HG03558 (cell line): ENCODE measurements around the gene TIE1.

Source experiments
- ATAC-seq: cut with Tn5 transposase; IDR thresholded peaks from one replicate; pipeline ENCODE4 v1.9.1; 2021; ENCODE audit warnings: moderate number of reproducible peaks; ENCODE audit not compliant: unreplicated experiment; ENCODE audit errors: extremely low read depth

The TIE1 gene

DNA sequence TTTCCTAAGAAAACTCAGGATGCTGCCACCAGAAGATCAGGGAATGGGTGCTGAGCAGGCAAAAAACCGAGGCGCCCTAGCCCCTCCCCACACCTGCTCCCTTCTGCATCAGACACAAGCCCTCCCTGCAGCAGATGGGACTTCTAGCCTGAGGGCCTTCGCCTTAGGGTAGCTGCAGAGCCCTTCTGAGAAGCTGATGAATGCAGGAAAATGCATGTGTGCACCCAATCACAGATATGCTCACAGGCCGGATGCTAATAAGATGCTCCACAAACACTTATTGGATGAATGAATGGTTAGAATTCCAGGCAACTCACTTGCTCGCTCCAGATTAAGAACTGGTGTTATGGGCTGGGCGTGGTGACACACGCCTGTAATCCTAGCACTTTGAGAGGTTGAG is 8.6 kb upstream of the TIE1 start:
- no peak for ATAC-seq

DNA sequence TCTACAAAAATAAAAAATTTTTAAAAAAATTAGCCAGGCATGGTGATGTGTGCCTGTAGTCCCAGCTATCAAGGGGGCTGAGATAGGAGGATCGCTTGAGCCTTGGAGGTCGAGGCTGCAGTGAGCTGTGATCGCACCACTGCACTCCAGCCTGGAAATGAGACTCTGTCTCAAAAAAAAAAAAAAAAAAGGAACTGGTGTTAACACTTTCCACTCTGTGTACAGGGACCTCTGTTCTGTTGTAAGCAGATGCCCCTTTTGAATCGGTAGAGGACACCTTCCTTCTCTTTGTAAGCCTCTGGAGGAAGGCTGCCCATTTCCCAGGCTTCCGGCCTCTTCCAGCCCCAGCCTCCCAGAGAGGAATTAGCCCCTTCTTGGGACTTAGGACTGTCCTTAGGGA is 8.1 kb upstream of the TIE1 start:
- no peak for ATAC-seq

DNA sequence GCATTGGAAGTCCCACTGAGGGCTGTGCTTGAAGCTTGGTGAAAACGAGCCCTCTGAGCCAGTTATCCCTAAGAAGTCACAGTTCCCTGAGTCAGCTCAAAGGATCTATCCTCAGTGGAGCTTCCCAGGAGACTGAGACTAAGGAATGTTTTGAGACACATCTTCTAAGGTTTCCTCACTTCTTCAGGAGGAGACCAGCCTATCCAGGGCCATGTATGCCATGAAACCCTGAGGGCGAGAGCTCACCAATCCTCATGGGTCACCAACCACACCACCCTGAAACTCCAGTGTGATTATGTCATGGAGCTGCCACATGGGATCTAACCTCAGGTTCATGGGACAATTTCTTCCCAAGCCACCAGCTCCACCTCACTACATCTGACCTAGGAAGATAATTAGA is 7.6 kb upstream of the TIE1 start:
- ATAC-seq, result no peak

DNA sequence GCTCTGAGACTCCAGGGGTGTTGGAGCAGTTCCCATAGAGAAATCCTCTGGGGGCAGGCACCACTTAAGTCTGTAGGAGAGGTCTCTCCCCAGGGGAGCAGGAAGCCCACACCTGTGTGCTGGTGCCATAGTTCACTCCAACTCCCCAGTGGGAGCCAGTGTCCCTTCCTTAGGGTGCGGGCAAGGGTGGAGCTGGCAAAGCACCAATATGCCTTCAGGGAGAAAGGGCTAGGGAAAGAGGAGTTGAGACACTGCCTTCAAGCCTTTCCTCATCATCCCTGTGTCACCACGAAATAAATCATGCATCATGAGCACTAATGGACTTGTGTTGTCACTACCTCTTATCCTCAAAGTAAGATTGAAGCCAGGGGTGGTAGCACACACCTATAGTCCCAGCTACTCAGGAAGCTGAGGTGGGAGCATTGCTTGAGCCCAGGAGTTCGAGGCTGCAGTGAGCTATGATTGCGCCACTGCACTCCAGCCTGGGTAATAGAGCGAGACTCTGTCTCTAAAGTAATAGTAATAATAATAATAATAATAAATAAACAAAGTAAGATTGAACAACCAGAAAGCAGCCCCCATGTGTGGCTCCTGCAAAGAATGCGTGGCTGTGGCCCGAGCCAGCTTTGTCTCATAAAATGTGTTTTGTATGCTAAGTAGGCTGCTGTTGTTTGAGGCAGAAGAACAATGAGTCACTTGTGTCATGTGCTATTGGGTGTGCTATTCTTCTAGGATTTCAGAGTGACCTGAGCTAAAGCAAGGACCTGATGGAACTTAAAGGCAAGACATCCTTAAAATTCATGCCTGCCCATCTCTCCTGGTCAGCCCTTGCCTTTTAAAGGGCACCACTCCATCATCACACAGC is 6.7 kb upstream of the TIE1 start:
- no peak for ATAC-seq

DNA sequence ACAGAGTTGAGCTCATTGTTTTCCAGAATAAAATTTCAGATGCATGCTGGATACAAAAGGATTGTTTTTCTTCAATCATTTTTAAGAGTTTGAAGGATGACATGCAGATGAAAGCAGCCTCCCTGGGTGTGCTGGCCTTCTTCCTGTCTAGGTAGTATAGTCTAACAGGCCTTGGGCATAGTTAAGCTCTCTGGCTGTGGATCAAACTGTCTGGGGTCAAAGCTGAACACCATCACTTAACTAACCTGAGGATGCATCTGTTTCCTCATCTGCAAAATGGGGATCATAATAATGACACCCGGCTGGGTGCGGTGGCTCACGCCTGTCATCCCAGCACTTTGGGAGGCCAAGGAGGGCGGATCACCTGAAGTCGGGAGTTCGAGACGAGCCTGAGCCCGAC is 6.0 kb upstream of the TIE1 start:
- no peak for ATAC-seq

DNA sequence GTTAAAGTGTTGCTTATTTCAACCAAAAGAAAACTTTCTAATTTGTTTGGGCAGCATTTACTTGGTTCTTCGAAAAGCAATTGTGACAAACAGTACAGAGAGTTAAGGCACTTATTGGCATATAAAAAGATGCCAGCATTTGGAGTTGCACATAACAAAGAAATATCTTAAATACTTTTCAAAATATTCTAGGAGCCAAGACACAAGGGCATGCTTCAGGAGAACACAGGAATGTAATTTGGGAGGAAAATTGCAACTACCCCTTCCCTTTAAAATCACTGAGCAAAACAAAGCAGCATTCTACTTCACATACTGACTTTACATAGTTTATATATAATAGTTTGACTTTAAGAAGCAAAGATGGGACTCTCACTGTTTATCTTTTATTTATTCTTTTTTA is 4.6 kb upstream of the TIE1 start:
- no peak for ATAC-seq

DNA sequence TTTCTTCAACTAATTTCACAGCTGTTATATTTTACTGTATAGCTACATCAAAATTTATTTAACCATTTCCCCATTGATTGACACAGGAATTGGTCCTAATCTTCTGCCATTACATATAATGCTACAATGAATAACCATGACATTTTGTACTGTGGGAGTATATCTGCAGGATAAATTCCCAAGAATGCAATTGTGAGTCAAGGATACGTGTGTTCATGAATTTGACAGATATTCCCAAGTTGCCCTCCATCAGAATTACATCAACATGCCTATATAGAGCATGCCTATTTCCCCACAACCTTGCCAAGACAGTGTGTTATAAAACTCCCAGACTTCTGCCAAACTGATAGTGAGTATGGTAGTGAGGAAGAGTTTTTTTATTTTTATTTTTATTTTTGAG is 2.7 kb upstream of the TIE1 start:
- ATAC-seq, result no peak

DNA sequence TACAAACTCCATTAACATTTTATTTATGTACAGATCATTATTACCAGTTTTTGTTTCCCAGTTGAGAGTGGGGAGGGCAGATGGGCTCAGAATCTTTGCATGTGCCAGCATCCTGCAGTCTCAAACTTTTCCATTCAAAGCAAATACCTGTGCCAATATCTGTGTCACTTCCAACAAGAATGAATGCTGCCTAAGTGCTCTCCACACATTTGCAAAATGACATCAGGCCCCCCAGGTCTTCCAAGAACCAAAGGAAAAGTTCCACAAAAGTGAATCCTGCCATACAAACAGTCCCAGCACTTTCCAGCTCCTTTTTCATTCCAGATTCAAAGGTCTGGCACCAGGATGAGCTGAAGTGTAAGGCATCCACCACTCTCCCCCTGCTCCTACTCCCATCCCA is 1.7 kb upstream of the TIE1 start:
- no peak for ATAC-seq

DNA sequence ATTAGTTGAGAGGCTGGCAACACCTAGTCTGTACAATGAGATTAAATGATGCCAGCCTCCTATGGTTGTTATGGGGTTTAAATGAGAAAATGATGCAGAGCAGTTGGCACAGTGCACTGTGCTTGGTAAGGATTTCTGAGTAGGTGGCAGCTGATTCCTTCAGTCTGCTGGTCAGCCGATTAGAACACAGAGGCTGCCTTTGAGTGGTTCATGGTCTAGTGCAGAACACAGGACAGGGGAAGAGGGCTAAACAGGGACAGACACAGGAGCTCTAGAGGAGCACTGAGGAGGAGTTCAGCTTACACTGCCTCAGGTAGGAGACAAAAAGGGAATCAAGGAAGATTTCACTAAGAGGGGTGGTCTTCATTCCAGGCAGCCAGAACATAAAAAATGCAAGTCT is 1.4 kb downstream of the TIE1 start:
- ATAC-seq, result no peak

DNA sequence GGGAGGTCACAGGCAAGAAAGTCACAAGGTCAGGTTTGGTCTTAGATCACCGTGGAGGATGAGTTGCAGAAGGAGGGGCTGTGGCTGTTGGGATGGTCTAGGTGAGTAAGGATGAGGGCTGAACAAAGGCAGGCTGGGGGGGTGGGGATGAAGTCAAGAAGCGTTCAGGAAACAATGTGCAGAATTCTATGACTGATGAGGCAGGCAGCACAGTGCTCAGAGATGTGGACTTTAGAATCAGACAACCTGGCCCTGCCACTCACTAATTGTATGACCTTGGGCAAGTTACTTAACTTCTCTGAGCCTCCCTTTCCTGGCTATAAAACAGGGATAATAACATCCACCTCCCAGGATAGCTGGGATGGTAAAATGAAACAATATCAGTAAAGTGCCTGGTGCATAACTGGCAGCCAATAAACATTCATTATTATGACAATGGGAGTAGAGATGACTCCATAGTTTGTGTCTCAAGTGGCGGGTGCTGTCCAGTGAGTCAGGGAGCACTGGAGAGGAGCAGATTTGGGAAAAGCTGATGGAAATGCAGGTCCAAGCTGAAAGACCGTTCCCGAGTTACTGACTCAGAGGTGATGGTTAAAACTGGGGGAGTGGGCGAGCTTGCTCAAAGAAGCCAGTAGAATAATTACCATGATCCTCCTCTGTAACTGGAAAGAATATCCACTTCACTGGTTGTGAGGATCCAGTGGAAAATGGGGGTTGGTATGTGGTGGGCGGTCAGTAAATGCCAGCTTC is 2.1 kb downstream of the TIE1 start:
- no peak for ATAC-seq

DNA sequence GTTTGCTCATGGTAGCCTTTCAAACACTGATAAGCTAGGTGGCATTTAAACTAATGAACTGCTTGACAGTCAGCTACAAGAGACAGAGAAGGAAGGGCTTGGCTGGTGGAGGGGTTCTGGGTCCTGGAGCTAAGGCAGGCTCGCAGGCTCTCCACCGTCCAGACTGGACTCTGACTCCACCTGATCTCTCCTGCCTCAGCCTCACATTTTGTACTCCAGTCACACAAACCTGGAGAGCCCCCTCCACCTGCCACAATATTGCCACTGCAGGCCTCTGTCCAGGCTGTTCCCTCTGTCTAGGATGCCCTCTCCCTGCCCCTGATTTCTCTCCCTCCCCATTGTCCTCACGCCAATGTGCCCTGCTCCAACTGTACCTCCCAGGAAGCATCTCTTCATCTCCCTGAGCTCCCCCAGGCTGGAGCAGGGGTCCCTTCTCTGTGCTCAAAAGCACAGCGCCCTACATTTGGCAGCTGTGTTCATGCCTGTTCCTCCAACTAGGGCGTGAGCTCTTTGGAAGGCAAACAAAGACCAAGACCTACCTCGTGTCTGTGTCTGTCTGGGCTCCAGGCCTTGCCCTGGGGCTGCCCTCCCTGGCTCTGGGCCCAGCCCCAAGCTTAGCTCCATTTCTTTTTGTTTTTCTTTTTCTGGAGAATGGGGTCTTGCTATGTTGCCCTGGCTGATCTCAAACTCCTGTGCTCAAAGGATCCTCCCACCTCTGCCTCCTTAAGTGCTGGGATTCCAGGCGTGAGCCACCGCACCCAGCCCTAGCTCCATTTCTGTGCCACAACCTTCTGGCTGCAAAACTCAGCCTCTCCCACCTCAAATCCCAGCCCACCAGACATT is 2.9 kb downstream of the TIE1 start:
- no peak for ATAC-seq

DNA sequence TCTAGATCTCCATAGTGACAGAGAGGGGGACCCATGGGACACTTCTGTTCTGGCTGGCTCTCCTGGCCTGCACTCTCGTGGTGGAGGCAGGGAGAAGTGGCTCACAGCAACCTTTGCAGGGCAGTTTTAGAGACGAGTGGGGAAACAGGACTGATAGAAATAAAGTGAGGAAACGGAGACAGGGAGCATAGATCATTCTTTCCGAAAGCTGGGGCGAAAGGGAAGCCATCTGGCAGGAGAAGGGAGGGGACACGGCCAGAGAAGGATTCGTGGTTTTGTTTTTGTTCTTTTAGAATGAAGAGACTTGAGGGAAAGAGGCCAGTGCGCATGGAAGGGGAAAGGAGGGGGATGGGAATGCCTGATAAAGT is 3.5 kb downstream of the TIE1 start:
- ATAC-seq, result no peak

DNA sequence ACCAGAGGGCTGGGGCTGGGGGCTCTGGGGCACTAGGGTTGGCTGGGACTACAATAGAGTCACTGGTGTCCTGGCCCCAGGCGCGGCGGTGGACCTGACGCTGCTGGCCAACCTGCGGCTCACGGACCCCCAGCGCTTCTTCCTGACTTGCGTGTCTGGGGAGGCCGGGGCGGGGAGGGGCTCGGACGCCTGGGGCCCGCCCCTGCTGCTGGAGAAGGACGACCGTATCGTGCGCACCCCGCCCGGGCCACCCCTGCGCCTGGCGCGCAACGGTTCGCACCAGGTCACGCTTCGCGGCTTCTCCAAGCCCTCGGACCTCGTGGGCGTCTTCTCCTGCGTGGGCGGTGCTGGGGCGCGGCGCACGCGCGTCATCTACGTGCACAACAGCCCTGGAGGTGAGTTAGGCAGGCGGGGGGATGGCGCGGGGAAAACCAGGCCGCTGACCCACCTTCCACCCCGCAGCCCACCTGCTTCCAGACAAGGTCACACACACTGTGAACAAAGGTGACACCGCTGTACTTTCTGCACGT is 4.1 kb downstream of the TIE1 start:
- ATAC-seq, result no peak

DNA sequence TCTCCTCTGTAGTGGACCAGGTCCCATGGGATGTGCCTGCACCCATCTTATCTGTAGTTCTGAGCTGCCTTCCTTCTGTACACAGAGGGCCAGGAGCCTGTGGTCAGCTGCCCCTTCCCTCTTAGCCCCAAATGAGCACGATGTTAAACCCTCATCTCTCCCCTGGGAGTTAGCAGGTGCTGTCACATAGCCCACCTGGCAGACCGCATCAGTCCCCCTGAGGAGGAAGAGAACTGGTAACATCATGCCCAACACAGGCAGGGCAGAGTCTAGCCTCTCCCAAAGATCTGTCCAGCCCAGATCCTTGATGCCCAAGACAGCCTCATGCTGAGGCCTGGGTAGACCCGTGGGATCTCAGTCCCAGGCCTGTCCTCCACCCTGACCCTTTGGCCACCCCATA is 4.7 kb downstream of the TIE1 start:
- no peak for ATAC-seq

DNA sequence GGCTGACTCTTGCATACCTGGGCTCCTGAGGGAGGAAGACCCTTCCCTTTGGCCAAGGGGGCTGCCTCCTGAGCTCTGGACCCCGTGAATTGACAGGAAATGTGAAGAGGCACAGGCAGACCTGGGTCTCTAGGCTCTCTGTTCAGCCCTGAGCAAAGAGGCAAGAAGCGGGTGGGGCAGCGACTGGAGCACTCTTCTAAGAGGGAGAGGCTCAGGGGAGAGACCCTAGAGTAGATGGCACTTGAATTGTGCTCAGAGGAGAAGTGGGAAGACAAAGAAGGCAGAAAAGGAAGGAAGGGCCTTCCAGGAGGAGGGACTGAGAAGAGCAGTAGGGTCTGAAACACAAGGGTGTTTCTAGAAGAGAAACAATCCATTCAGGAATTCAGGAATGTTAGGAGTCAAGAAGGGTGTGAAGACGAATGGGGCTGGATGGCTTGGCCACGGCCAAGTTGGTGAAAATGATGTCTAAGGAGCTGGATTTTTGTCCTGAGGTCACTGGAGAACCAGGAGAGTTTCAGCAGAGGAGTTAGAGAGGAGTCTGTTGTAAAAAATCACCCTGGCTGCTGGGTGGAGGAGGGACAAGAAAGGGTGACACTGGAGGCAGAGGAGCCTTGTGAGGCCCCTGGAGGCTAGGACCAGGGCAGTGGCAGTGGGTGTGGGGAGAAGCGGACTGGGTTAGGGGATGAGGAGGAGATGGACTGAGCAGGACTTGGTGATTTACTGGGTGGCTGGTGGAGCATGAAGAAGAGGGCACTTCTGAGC is 5.3 kb downstream of the TIE1 start:
- no peak for ATAC-seq

DNA sequence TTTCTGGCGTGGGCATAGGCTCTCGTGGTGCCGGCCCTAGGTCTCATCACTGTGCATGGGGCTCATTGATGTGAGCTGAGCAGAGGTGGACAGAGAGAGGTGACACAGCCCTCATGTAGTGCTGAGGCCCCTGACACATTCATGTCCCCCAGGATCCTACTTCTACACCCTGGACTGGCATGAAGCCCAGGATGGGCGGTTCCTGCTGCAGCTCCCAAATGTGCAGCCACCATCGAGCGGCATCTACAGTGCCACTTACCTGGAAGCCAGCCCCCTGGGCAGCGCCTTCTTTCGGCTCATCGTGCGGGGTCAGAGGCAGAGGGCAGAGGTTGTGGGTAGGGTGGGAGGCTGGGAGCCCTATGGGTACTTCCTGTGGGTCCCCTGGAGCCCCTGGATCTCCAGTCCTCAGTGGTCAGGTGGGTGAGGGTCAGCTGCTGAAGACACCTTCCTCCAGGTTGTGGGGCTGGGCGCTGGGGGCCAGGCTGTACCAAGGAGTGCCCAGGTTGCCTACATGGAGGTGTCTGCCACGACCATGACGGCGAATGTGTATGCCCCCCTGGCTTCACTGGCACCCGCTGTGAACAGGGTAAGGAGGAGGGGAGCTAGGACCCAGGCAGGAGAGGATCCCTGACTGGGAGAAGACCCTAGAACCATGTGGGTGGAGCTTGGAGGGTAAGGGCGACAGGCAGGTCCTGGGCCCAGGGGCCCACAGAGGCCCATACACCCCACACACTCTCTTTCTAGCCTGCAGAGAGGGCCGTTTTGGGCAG is 6.1 kb downstream of the TIE1 start:
- no peak for ATAC-seq

DNA sequence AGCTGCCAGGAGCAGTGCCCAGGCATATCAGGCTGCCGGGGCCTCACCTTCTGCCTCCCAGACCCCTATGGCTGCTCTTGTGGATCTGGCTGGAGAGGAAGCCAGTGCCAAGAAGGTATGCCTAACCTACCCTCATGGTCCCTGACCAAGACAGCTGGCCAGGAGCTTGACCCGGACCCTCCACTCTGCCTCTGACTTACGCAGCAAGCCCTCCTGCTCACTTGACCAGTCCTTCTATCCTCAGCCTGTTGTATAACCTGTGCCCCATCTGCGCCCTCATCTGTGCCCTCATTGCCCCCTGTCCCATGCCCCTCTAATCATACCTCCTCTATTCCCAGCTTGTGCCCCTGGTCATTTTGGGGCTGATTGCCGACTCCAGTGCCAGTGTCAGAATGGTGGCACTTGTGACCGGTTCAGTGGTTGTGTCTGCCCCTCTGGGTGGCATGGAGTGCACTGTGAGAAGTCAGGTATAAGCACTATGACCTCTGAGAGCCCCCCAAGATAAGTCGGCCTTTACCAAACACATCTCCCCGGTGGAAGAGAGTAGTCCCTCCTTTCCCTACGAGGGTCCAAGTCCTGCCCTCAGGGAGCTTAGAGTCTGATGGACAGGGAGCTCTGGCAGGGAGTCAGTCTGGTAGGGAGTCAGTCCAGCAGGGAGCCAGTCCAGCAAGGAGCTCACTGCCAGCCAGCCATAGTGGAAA is 6.8 kb downstream of the TIE1 start:
- no peak for ATAC-seq

DNA sequence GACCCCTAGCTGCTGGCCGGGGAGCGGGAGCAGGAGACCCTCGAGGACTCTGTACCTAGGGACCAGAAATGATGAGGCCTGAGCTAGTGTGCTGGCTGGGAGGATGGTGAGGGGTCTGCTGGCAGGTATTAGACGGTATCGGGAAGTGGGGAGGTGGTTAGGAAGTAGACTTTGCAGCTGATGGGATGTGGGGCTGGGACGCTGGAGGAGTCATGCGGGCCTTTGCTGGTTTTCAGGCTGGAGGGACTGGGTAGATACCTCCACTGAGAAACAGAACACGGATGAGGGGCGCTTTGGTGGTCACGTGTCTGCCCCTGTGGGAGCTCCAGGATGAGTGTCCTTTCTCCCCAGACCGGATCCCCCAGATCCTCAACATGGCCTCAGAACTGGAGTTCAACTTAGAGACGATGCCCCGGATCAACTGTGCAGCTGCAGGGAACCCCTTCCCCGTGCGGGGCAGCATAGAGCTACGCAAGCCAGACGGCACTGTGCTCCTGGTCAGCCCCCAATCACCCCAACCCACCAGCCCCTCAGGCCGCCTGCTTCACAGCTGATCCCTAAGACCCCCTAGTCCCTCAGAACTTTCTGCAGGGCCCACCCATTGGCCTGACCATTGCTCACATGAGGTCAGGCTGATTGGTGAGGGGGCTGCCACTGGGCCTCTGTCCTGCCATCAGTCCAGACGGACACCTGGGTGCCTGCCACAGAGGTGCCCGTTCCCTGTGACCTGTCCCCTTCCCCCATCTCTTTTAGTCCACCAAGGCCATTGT is 8.0 kb downstream of the TIE1 start:
- ATAC-seq, result no peak
